ENCODE data around the gene CNGB1.

DNA sequence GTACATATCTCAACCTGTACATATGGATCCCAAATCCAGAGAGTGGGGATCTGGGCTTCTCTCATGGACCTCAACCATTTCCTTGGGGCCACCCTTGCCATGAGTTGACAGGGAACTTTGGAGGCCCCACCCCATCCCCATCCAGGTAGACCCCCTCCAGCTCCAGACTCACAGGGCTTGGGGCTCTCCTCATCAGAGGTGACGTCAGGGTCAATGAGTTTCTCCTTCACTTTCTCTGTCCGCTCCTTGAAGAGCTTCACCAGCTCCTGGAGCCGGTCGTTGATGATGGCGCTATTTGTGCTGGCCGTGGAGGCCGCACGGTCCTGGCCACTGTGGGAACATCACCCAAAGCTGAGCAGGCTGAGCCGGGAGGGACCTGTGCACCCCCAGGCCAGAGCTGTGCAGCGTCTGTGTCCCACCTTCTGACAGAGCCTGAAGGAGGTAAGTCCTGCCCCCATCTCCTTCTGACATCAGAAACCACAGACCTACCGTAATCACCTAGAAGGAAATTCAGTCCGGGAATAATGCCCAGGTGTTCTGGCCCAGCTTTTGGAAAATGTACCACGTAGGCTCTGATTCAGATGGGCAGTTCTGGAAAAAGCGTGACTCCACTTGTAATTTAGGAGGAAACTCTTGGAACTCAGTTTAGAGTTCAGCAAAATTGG lies 50.6 kb downstream of the CNGB1 start:
- no peak for TF ChIP-seq EZH2 (IDR thresholded peaks at IDR 0.05; ENCODE audit: low read length)
- TF ChIP-seq, protein P1, sequence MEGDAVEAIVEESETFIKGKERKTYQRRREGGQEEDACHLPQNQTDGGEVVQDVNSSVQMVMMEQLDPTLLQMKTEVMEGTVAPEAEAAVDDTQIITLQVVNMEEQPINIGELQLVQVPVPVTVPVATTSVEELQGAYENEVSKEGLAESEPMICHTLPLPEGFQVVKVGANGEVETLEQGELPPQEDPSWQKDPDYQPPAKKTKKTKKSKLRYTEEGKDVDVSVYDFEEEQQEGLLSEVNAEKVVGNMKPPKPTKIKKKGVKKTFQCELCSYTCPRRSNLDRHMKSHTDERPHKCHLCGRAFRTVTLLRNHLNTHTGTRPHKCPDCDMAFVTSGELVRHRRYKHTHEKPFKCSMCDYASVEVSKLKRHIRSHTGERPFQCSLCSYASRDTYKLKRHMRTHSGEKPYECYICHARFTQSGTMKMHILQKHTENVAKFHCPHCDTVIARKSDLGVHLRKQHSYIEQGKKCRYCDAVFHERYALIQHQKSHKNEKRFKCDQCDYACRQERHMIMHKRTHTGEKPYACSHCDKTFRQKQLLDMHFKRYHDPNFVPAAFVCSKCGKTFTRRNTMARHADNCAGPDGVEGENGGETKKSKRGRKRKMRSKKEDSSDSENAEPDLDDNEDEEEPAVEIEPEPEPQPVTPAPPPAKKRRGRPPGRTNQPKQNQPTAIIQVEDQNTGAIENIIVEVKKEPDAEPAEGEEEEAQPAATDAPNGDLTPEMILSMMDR (optimal IDR thresholded peaks at IDR 0.05 in 1 of 3, IDR thresholded peaks at IDR 0.05 in 1 of 3, conservative IDR thresholded peaks at IDR 0.05 in 1 of 3; ENCODE audit: extremely low read depth in 1 of 3, insufficient read depth in 2 of 3, low read length in 3 of 3), result no peak

Data from keratinocyte (primary cell).